ENCODE measurements around the gene DAB2IP. TPM values are rescaled to one million over a fixed set of nuclear protein-coding genes. Genes with fewer than 3 reads are reported as not detected.

The DAB2IP gene
- total RNA-seq, 2 donors from 2014 or later, result 51.6 to 83.2 TPM

DNA sequence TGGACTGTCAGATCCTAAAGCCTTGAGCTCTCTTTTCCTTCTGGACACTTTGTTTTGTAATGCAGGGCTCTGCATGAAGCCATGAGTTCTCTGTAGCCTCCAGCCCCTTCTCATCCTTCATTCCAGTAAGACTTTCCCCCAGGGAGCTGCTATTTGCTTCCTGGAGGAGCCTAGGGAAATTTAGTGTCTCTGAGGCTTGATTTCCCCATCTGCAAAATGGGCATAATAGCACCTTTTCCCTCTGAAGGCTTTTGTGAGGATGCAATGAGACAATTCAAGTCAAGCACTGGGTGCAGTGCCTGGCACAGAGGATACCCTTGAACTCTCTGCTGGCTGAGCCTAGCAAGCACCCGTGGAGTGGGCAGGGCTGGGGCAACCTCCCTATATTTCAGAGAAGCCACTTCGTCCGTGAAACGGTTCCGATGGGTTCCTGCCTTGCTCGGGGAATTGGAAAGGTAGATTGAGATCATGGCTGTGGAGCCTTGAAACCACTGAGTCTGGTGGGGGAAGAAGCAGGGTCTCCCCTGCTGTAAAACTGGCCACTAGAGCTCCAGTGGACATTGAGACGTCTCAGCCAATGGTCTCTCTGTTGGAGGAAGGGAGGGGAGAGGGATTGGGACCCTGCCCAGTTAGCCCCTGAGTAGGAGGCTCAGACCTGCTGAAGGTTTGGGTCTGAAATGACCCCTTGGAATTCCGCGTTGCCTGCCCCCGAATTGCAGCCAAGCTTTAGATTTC lies 14.3 kb upstream of the DAB2IP start:
- Histone ChIP-seq H3K9me3 (no peaks in the 10 kb centered on the region), H3K27me3 (replicated peaks; ENCODE audit: insufficient read depth) (no peaks in the 10 kb centered on the region), H3K36me3 (no peaks in the 10 kb centered on the region), H3K4me3 (no peak overlapping the region), H3K27ac (no peak overlapping the region), H3K4me1 (replicated peaks) (peaks cover 4% of the 10 kb centered on the region)
- no peak for TF ChIP-seq POLR2AphosphoS5 (IDR thresholded peaks at IDR 0.05)
- TF ChIP-seq POLR2A (IDR thresholded peaks at IDR 0.05), result no peak
- TF ChIP-seq CTCF (IDR thresholded peaks at IDR 0.05), result no peak
- 76% methylated on average over 10 of the region's 10 CpGs for WGBS
- intact Hi-C loops (cut with DNase I), result no loop called here
- DNase-seq (ENCODE audit: low spot score), result no peak

GRCh38 chr9:121637713-121638220 lies 13.7 kb upstream of the DAB2IP start:
- intact Hi-C loops (cut with DNase I), result no loop called here
- Histone ChIP-seq H3K9me3 (no peaks in the 10 kb centered on the region), H3K27me3 (replicated peaks; ENCODE audit: insufficient read depth) (no peaks in the 10 kb centered on the region), H3K4me3 (no peak overlapping the region), H3K36me3 (no peaks in the 10 kb centered on the region), H3K4me1 (replicated peaks) (peaks cover 4% of the 10 kb centered on the region), H3K27ac (no peak overlapping the region)
- 32% methylated on average over 8 of the region's 8 CpGs for WGBS
- no peak for DNase-seq (ENCODE audit: low spot score)
- TF ChIP-seq POLR2AphosphoS5 (IDR thresholded peaks at IDR 0.05), result no peak
- no peak for TF ChIP-seq CTCF (IDR thresholded peaks at IDR 0.05)
- TF ChIP-seq POLR2A (IDR thresholded peaks at IDR 0.05), result no peak

DNA sequence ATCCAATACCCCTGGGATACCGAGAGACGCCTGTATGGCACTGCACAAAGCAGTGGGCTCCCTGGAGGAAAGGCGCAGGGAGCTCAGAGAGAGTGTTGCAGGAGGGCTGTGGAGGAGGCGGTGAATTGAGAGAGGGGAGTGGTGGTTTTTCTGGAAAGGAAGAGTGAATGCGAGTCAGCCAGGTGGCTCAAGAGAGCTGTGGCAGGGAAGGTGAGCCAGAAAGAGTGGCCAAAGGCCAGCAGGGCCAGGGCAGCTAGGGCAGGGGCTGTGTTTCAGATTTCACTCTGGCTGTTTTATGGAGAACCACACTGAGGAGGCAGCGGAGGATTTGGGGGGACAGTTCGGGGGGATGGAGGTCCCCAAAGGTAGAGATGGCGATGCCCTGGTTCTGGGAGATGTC lies 13.0 kb upstream of the DAB2IP start:
- Histone ChIP-seq H3K4me3 (no peak overlapping the region), H3K4me1 (replicated peaks) (peaks cover 4% of the 10 kb centered on the region), H3K27me3 (replicated peaks; ENCODE audit: insufficient read depth) (no peaks in the 10 kb centered on the region), H3K36me3 (no peaks in the 10 kb centered on the region), H3K27ac (no peak overlapping the region), H3K9me3 (no peaks in the 10 kb centered on the region)
- WGBS, result 94% methylated on average over 8 of the region's 8 CpGs
- no peak for DNase-seq (ENCODE audit: low spot score)
- intact Hi-C loops (cut with DNase I), result no loop called here
- no peak for TF ChIP-seq POLR2AphosphoS5 (IDR thresholded peaks at IDR 0.05)
- no peak for TF ChIP-seq POLR2A (IDR thresholded peaks at IDR 0.05)
- no peak for TF ChIP-seq CTCF (IDR thresholded peaks at IDR 0.05)

- Histone ChIP-seq H3K27ac (no peak overlapping the region), H3K36me3 (no peaks in the 10 kb centered on the region), H3K4me1 (replicated peaks) (peaks cover 4% of the 10 kb centered on the region), H3K4me3 (no peak overlapping the region), H3K27me3 (replicated peaks; ENCODE audit: insufficient read depth) (no peaks in the 10 kb centered on the region), H3K9me3 (no peaks in the 10 kb centered on the region)
- intact Hi-C loops (cut with DNase I), result no loop called here
- TF ChIP-seq POLR2AphosphoS5 (IDR thresholded peaks at IDR 0.05), result no peak
- no peak for TF ChIP-seq POLR2A (IDR thresholded peaks at IDR 0.05)
- TF ChIP-seq CTCF (IDR thresholded peaks at IDR 0.05), result no peak
- no peak for DNase-seq (ENCODE audit: low spot score)
- WGBS, result 94% methylated on average over 5 of the region's 5 CpGs
Measured at GRCh38 chr9:121638901-121639592, 12.4 kb upstream of the DAB2IP start.

Measured in prostate gland (tissue), 2 donors.